Upper lobe of left lung (tissue), 6 donors: ENCODE data around the gene MRFAP1. TPM values are rescaled to one million over a fixed set of nuclear protein-coding genes. Genes with fewer than 3 reads are reported as not detected.
A peak's percentile ranks its signal among the peaks of the same experiment; 100 is the strongest.

Experiments
- ATAC-seq, 2 donors: fragments of 200-7000 bp; cut with Tn5 transposase; one replicate each; pipeline ENCODE4 v1.9.1; 2022; ENCODE audit warnings: mild to moderate bottlenecking in 2 of 2, moderate library complexity in 2 of 2; ENCODE audit not compliant: low FRiP score in 2 of 2
- DNase-seq, 2 donors: peaks; one replicate each; pipeline ENCODE4 v3.0.0-alpha.2; 2019 to 2020
- H3K27ac ChIP-seq, 4 donors: fragments of 200-600 bp; sonication (generic); one replicate each; pipeline ENCODE4 v1.5.1; 2016 to 2019
- H3K27me3 ChIP-seq, 4 donors: fragments of 200-600 bp; sonication (generic); one replicate each; pipeline ENCODE4 v1.5.1; 2017 to 2019
- H3K36me3 ChIP-seq, 4 donors: fragments of 200-600 bp; sonication (generic); one replicate each; pipeline ENCODE4 v1.5.1; 2016 to 2019
- H3K4me1 ChIP-seq, 4 donors: fragments of 200-600 bp; sonication (generic); one replicate each; pipeline ENCODE4 v1.5.1; 2018 to 2019
- H3K4me3 ChIP-seq, 4 donors: fragments of 200-600 bp; sonication (generic); one replicate each; pipeline ENCODE4 v1.5.1; 2017 to 2019; ENCODE audit warnings: mild to moderate bottlenecking in 2 of 4, moderate library complexity in 1 of 4
- H3K9me3 ChIP-seq, 4 donors: fragments of 200-600 bp; sonication (generic); one replicate each; pipeline ENCODE4 v1.5.1; 2018 to 2019
- EP300 ChIP-seq, 4 donors: sonication (generic); formaldehyde crosslinking; IDR thresholded peaks; one replicate each; pipeline ENCODE4 v1.5.1; 2017; ENCODE audit warnings: antibody characterized with exemption in 4 of 4, control low read depth in 2 of 4
- POLR2A ChIP-seq, 4 donors: fragments of 450-650 bp; IDR thresholded peaks; one replicate each; pipeline ENCODE4 v1.5.1; 2016 to 2017; ENCODE audit warnings: antibody characterized with exemption in 4 of 4, mild to moderate bottlenecking in 2 of 4
- POLR2AphosphoS5 ChIP-seq, 2 donors: sonication (generic); formaldehyde crosslinking; IDR thresholded peaks; one replicate each; pipeline ENCODE4 v1.5.1; 2017; ENCODE audit warnings: antibody characterized with exemption in 2 of 2
- WGBS, 2 donors: methylation state at CpG; one replicate each; pipeline ENCODE4 v1.1.5; 2017 to 2018; 5-methylcytosine and 5-hydroxymethylcytosine counted together
- total RNA-seq, 6 donors: library from RNA; depleted of rRNA in 4 of 6; stranded (reverse); fragments of >200 nt in 4 of 6; gene quantifications; one replicate each; pipeline versions ENCODE4 v1.1.0 to v1.2.1, GENCODE V29; 2016 to 2021
- TF ChIP-seq, protein P1 (sequence below), 6 experiments: fragments of 450-650 bp in 4 of 6; fragments of 200-600 bp in 2 of 6; sonication (generic) in 2 of 6; IDR thresholded peaks; one replicate each; pipeline ENCODE4 v1.5.1; 2016 to 2019; ENCODE audit warnings: antibody characterized with exemption in 6 of 6
- donor health status: DM: no; HTN: no; CAD: no; lungs with moderate emphysema.
- donor health status: DM: no; HTN: yes; CAD: no; lungs with severe emphysema.

The MRFAP1 gene
- total RNA-seq, 6 donors from 2014 or later, result 129 to 256 (median 220) TPM

DNA sequence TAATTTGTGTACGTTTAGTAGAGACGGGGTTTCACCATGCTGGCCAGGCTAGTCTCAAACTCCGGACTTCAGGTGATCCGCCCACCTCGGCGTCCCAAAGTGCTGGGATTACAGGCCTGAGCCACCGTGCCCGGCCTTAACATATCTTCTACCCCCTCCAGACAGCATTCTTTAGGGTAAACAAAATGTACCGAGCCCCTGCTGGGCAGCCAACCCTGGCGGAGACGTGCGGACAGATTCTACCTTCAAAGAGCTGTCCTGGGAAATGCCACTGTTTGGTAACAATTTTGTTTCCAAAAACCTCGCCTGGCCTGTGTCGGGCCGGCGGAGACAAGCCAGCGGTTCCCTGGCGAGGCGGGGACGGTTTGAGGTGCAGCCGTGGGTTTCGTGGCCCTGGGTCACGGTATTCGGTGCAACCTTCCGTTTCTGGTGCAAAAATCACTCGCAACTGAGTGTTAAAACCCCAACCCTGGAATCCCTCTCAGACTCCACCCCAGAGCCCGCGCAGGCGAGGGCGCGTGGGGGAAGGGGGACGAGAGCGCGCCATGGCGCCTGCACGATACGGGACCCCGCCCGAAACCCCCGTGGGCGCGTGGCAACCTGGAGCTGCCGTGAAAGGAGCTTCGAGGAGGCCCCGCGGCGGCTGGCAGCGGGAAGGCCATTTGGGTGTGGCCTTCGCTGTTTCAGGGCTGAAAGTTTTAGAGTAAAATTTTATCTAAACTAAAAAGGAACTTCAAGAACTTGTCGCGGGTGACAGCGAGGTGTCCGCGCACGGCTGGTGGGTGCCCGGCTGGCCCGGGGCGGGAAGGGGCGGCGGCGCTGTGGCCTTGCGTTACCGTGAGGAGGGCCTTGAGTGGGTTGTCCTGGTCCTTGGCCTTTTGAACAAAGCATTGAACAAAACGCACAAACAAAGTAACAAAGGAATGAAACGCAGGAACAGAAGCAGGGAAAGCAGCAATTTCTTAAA is 17.0 kb downstream of the MRFAP1 start:
- no peak for ATAC-seq
- Histone ChIP-seq H3K9me3 (no peaks in the 10 kb centered on the region), H3K4me3 (no peak overlapping the region), H3K4me1 (peaks cover 7 to 14% (median 11%) of the 10 kb centered on the region in 4 donors), H3K27me3 (no peaks in the 10 kb centered on the region), H3K27ac (no peak overlapping the region), H3K36me3 (no peaks in the 10 kb centered on the region)
- no peak for DNase-seq
- WGBS, 2 donors, result 64 to 73% methylated on average over 65 of the region's 65 CpGs
- TF ChIP-seq, protein P1, sequence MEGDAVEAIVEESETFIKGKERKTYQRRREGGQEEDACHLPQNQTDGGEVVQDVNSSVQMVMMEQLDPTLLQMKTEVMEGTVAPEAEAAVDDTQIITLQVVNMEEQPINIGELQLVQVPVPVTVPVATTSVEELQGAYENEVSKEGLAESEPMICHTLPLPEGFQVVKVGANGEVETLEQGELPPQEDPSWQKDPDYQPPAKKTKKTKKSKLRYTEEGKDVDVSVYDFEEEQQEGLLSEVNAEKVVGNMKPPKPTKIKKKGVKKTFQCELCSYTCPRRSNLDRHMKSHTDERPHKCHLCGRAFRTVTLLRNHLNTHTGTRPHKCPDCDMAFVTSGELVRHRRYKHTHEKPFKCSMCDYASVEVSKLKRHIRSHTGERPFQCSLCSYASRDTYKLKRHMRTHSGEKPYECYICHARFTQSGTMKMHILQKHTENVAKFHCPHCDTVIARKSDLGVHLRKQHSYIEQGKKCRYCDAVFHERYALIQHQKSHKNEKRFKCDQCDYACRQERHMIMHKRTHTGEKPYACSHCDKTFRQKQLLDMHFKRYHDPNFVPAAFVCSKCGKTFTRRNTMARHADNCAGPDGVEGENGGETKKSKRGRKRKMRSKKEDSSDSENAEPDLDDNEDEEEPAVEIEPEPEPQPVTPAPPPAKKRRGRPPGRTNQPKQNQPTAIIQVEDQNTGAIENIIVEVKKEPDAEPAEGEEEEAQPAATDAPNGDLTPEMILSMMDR (IDR thresholded peaks at IDR 0.05), result no peak

DNA sequence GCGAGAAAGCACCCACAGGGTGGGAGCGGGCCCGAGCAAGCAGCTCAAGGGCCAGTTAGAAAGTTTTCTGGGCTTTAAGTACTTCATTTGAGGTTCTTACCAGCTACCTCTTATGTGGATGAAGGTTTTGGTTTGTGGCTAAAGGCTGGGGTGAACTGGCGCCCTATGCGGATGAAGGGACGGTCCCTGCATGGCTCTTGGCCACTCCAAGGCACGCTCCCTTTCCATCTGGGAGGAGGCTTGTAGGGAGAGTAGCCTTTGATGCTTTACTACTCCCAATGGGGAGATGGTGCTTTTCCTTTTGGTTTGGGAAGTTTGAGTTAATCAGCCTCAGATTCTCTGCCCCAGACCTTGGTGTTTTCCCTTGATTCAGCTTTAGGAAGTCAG is 17.7 kb downstream of the MRFAP1 start:
- H3K27me3 ChIP-seq, result no peaks in the 10 kb centered on the region
- H3K27ac ChIP-seq, result no peak overlapping the region
- H3K4me3 ChIP-seq, result peak overlapping the region in 3 of 4 donors; percentile 27 to 47 (median 45)
- ATAC-seq (peak; percentile 7 to 15), DNase-seq (no peak)
- H3K36me3 ChIP-seq, result no peaks in the 10 kb centered on the region
- no peaks in the 10 kb centered on the region for H3K9me3 ChIP-seq
- 89 to 90% methylated on average over 7 of the region's 7 CpGs for WGBS, 2 donors
- no peak for TF ChIP-seq POLR2A (IDR thresholded peaks at IDR 0.05)
- TF ChIP-seq POLR2AphosphoS5 (IDR thresholded peaks at IDR 0.05), result no peak
- TF ChIP-seq, protein P1 (IDR thresholded peaks at IDR 0.05), result no peak
- TF ChIP-seq EP300 (IDR thresholded peaks at IDR 0.05), result no peak
- peaks cover 7 to 14% (median 11%) of the 10 kb centered on the region in 4 donors for H3K4me1 ChIP-seq

DNA sequence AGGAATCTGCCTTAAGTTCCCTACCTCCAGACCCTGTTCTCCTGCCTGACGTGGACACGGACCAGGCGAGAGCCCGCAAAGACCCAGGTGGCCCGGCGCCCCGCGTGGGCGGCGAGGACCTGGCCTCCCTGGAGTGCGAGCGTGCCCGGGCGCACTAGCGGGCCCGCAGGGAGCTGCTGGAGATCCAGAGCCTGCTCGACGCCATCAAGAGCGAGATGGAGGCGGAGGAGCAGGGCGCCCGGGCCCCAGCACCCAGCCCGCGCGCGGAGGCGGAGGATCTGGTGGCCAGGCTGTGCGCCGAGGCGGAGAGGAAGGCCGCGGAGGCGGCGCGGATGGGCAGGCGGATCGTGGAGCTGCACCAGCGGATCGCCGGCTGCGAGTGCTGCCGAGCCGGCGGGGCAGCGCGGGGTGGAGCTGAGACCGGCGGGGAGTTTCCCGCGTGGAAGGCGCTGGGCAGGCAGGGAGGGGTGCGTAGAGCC is 18.2 kb downstream of the MRFAP1 start:
- DNase-seq (peak in 1 of 2 donors; percentile 92), ATAC-seq (peak; percentile 34 to 90)
- Histone ChIP-seq H3K27ac (no peak overlapping the region), H3K27me3 (peaks cover 0 to 2% (median under 1%) of the 10 kb centered on the region in 4 donors), H3K9me3 (no peaks in the 10 kb centered on the region), H3K4me1 (peaks cover 7 to 15% (median 11%) of the 10 kb centered on the region in 4 donors), H3K36me3 (no peaks in the 10 kb centered on the region), H3K4me3 (peak overlapping the region in 3 of 4 donors; percentile 27 to 47 (median 45))
- 2 to 12% methylated on average over 27 to 52 of the region's 52 CpGs for WGBS, 2 donors
- TF ChIP-seq, protein P1 (IDR thresholded peaks at IDR 0.05), result no peak

DNA sequence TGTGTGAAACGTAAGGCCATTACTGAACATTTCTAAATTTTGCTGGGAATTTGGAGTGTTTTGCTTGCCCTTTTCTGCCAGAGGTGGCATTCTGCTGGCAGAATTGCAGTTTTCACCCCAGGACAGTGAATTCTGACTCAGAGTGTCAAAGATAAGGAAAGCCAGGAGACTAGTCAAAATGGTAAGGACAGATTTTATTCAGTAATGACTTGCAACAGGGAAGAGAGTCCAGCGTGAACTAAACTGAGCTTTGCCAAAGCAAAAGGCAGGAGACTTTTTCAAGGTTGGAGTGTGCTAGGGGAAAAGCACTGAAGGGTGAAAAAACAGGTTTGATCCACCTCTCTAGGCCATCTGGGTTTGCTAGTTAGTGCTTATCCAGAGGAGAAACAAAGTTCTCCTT is 19.4 kb downstream of the MRFAP1 start:
- H3K4me3 ChIP-seq, result no peak overlapping the region
- peaks cover 18 to 27% (median 19%) of the 10 kb centered on the region in 4 donors for H3K4me1 ChIP-seq
- DNase-seq (no peak), ATAC-seq (no peak)
- WGBS, 2 donors, result 89 to 98% methylated on average over 2 of the region's 2 CpGs
- no peak overlapping the region for H3K27ac ChIP-seq
- TF ChIP-seq POLR2AphosphoS5 (IDR thresholded peaks at IDR 0.05) (no peak), EP300 (IDR thresholded peaks at IDR 0.05) (no peak), POLR2A (IDR thresholded peaks at IDR 0.05) (no peak)
- TF ChIP-seq, protein P1 (IDR thresholded peaks at IDR 0.05), result no peak
- no peaks in the 10 kb centered on the region for H3K9me3 ChIP-seq
- H3K27me3 ChIP-seq, result peaks cover 0 to 11% (median 5%) of the 10 kb centered on the region in 4 donors
- no peaks in the 10 kb centered on the region for H3K36me3 ChIP-seq
